ENCODE data around the gene CEP63.

The CEP63 gene

DNA sequence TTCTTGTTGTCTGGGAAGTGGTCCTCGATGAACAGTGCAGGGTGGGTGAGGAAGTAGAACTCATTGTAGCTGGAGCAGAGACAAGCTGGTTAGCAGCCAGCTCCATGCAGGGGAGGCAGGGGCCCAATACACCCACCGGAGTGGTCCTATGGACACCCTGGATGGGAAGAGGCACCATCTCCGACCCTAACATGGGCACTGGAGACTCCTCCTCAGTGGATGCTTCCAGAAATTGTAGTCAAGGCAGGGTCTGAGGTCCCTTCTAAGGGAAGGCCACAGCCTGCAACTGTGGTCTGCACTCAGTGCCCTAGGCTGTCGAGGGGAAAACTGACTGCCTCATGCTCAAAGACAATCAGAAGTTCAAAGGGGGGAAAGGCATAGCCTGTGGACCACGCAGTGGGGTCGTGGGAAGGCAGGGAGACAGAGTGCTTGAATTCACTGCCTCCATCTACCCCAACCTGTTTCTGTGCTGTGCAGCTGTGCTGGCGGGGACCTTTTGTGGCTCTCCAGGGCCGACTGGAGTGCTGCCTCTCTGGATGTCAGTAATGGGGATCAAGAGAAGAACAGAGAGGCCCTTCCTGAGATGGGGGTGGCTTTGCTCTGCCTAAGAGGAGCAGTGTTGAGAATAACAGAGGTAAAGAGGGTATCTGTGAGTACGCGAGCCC is 123.0 kb downstream of the CEP63 start:
- no peak for DNase-seq (ENCODE audit: low spot score)

- DNase-seq (ENCODE audit: low spot score), result no peak
Observed at GRCh38 chr3:134609821-134610431, 124.1 kb downstream of the CEP63 start.

DNA sequence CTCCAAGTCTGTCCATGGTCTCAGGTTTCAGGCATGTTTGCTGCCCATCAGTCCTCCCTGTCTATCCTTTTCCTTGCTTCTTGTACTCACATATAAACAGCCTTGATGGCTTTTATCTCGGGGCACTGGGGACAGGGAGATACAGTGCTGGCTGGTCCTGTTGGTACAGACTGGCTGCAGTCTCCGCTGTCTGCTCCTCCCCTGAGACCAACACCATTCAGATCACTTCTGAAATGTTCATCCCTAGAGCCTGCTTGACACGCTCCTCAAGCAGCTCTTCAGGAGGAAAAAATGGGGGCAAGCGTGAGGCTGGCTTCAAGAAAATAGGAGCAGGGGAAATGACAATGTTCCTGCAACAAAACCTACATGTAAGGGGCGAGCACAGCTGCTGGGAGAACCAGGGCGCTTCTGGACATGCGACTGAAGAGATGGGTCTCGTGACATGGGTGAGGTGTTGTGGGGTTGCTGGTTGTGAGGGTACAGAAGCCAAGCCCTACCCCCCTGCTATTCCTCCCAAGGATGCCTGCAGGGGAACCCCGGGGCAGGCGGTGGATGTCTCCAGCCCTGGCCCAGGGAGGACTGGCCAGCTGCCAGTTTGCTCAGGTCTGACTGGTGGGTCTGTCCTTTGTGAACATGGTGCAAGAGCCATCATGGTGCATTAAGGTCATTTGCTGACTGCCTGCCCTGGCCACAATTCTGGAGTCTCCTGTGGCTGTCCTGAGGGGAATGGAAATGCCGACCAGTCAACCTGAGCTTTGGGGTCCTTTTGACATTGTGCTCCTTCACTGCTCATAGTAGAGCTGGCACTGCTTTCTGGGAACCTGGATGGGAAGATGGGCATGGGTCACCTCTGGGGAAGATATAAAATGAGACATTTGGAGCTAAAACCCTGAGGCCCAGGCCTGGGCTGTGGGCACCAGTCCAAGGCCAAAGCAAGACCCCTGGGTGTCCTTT is 124.9 kb downstream of the CEP63 start:
- DNase-seq (ENCODE audit: low spot score), result no peak

- DNase-seq (ENCODE audit: low spot score), result no peak
Observed at GRCh38 chr3:134611516-134611915, 125.7 kb downstream of the CEP63 start.

DNA sequence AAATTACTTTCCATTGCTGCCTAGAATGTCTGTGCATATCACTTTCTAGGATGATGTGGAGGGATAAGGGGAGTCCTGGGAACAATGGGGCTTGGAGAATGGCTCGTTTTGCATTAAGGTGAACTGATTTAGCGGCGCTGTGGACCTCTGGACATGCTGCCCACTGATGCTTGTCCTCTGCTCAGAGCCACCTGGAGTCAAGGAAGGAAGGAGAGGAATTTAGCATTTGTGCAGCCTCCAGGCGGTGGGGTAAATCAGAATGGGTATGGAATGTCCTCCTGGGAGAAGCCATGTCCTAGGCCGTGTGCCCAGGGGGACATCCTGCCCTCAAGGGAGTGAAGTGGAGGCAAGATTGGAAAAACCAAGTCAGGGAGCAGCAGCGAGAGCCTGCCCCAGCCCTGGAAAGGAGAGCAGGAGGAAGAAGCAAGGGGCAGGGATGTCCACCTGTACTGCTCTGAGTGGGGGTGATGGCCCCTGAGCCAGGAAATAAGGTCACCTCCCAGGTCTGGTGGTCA is 127.2 kb downstream of the CEP63 start:
- DNase-seq (ENCODE audit: low spot score), result no peak

DNA sequence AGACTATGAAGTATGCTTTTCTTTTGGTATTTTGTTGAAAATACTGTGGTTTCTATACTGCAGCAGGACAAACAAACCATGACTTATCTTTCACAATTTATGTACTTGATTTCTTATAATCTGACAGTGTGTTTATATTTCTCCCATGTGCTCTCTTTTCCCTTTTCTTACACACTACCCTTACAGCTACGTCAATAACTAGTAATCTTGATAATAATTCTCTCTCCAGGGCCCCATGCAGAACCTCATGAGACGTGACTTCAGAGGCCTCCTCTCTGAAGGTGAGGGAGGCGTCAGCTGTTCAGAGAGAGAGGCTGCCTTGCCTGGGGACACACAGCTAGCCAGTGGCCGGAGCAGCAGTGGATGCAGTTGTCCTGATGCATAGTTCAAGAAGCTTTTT is 129.1 kb downstream of the CEP63 start:
- DNase-seq (ENCODE audit: low spot score), result no peak

GRCh38 chr3:134615743-134616142 is 129.9 kb downstream of the CEP63 start:
- no peak for DNase-seq (ENCODE audit: low spot score)

GRCh38 chr3:134617608-134618477 is 132.0 kb downstream of the CEP63 start:
- no peak for DNase-seq (ENCODE audit: low spot score)

- DNase-seq (ENCODE audit: low spot score), result no peak
Observed at GRCh38 chr3:134618478-134619300, 132.8 kb downstream of the CEP63 start.

DNA sequence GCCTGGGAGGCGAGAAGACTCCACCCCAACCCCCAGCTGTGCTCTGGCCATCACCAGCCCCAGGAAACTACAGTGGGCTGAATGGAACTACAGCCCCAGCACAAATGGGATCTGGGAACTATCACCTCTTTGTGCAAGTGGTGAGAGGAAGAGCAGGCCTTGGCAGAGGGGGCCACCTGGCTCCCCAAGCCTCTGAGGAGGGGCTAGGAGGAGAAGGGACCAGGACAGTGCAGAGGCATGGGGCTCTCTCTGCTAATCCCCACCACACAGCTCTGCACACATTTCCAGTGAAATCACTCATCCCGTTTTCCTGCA is 133.4 kb downstream of the CEP63 start:
- no peak for DNase-seq (ENCODE audit: low spot score)

DNA sequence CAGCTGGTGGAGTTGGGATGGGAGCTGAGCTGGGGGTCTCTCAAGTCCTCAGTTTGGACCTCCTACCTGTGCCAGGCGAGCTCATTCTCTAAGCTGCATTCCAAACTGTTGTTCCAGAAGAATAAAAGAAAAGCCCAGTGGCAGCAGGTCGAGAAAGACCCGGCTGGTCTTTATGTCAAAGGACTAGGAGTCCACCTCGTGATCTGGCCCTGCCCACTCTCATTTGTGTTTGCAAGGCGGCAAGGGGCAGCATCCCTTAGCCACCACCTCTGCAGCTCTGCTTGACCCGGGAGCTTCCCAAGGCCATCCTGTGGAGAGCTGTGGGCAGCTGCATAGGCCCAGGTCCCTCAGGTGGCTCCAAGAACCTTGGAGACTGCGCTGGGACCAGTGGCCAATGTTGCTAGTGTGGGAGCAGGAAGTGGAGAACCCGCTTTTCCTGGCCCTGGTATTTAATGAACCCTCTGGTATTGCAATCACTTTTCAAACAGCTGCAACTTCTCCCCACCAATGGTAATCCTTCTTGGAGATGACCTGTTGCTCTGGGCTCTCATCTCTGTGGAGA is 134.1 kb downstream of the CEP63 start:
- no peak for DNase-seq (ENCODE audit: low spot score)

GRCh38 chr3:134620476-134621115 is 134.7 kb downstream of the CEP63 start:
- no peak for DNase-seq (ENCODE audit: low spot score)

GRCh38 chr3:134621854-134622253 is 136.0 kb downstream of the CEP63 start:
- no peak for DNase-seq (ENCODE audit: low spot score)

DNA sequence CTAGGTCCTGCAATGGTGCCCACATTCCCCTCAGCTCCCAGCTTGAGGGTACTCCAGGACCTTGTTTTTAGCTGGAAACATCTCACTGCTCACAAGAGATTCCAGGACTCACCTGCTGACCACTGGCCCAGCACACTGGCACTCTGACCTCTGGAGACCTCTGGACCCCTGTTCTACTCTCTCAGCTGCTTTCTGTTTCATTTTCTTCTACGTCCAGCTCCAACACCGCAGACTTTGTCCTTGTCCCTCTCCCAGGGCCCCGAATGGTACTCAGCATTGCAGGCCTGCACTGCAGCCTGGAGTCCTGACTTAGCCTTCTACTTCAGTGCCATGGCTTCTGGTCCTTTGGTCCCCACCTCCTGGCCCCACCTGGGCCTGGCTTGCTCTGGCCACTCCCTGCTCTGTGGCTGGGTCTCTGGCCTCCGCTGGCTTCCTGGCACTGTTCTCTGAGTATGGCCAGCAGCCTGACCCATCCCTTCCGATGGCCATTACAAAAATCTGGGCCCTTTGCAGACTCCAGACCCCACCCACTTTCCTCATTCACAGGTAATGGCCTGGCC is 137.0 kb downstream of the CEP63 start:
- DNase-seq (ENCODE audit: low spot score), result no peak

DNA sequence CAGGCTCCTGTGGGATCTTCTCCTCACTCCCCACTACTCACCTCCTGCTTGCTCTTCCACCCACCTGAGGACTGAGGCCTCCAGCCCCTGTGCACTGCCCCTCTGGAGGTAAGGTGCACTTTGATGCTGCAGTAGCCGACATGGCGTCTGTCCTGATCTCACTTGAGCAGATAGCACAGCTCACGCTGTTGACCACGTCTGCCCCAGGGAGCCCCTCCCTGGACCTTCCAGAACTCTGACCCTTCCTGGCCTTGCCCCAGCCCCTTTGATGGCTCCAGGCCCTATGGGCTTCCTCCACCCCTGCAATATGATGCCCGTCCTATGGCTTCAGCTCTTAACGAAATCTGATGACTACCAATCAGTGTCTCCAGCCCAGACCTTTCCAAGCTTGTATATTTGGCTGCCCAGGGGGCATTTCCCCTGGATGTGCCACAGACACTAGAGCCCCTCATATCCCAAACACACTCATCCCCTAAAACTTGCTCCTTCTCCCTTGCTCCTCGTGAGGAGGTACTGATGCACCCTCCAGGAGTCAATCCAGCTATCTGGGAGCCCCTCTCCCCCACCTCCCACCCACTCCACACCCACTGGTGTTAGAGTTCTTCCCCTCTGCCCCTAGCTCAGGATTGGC is 137.9 kb downstream of the CEP63 start:
- no peak for DNase-seq (ENCODE audit: low spot score)
